ENCODE results near the gene SLC46A3.
"Not testable (repeated sequence)": the region's sequence is repeated elsewhere in the genome, so short reads cannot be mapped to it uniquely, and the experiment has no call there.

The SLC46A3 gene

GRCh38 chr13:28718543-28719226 is at the start of gene SLC46A3:
Gene SLC46A3 (minus strand): TSS chr13:28718970. CDS start chr13:28717998, 972 bp downstream.
- DNase-seq, result peak; percentile 99

GRCh38 chr13:28763887-28764286 is 45.1 kb upstream of the SLC46A3 start:
- no peak for DNase-seq

DNA sequence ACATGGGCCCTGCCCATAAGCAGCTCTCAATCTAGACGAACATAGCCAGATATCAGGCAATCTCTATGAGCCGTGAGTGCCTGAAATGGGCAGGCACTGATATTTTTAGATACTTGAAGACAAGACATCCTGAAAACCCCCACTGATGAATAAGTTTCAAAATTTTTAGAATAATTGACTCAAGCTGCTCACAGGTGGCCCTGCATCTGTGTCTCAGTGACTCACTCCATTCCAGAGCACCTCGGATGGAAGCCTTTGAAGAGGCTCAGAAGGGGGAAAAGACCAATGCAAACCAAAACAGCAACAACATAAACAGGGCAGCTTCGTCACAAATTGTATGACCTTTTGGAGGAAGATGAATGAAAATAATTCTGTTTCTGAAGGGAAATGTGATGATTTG is 42.8 kb upstream of the SLC46A3 start:
- no peak for DNase-seq

- DNase-seq, result no peak
Observed at GRCh38 chr13:28755546-28755870, 36.7 kb upstream of the SLC46A3 start.

DNA sequence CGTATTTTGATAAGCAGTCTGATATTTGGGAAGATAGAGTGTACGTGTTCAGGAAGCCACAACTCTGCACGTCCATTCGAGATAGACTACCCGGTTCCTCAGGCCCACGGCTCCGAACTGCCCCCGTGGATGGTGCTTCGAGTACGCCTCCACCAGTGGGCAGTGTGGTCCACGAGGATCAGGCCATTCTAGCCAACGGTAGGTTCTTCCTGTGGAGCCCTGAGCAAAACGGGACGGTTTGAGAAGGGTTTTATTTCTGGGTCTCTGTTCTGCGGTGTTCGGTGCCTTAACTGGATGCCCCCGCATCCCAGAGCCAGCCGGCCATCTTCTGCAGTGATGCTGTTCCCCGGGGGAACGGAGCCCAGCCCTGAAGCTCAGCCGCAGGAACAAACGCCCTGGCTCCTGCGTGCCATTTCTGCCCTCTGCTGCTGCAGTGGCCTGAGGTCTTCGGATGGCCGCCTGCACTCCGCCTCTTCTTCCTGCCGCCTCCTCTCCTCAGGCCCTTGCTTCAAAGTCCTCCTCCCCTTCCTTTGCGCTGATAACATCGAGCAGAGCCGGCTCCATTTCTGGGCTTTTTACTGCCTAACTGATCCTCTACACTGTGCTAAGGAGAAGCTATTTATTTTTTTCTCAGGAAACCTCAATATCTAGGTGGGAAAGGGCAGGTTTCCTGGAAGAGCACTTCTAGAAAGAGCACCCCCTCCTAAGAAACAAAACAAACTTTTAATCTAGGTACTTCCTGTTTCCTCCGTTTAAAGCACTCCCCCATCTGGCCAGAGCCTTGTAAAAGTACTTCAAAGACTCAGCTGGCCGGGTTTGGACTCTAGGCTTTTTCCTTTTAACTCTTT is 36.2 kb upstream of the SLC46A3 start:
- no peak for DNase-seq

DNA sequence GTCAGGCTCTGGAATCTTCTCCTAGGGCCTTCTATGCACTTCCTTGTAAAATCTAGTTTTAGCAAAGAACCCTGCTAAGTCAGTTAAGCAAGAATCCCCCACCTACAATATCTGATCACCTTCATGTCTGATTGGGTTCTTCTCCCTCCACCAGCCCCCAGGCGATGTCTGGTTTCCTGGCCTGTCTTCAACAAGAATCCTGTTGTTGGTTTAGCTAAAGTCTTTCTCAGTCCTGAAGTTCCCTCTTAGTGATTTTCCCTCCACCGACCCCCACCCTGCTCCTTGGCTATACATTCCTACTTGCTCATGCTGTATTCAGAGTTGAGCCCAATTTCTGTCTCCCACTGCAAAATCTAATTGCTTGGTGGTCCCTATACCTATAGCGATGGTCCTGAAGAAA is 35.2 kb upstream of the SLC46A3 start:
- no peak for DNase-seq

DNA sequence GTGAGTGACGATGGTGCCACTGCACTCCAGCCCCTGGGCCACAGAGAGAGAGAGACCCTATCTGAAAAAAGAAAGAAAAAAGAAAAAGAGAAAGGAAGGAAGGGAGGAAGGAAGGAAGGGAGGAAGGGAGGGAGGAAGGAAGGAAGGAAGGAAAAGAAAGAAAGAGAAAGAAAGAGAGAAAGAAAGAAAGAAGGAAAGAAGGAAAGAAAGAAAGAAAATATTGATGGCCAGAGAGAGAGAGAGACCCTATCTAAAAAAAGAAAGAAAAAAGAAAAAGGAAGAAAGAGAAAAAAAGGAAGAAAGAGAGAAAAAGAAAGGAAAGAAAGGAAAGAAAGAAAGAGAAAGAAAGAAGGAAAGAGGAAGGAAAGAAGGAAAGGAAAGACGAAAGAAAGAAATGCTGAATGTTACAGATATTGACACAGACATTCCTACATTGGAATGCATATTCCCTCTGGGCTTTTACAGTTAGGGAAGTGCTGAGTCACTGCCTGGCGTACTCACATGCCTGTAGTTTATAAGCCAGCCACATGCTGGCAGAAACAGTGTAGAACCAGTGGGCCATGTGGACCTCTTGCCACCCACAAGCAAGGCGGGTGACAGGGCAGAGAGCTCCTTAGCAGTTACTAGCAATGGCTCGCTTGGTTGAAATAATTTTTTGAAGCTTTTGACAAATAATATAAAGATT is 34.6 kb upstream of the SLC46A3 start:
- DNase-seq, result no peak

DNA sequence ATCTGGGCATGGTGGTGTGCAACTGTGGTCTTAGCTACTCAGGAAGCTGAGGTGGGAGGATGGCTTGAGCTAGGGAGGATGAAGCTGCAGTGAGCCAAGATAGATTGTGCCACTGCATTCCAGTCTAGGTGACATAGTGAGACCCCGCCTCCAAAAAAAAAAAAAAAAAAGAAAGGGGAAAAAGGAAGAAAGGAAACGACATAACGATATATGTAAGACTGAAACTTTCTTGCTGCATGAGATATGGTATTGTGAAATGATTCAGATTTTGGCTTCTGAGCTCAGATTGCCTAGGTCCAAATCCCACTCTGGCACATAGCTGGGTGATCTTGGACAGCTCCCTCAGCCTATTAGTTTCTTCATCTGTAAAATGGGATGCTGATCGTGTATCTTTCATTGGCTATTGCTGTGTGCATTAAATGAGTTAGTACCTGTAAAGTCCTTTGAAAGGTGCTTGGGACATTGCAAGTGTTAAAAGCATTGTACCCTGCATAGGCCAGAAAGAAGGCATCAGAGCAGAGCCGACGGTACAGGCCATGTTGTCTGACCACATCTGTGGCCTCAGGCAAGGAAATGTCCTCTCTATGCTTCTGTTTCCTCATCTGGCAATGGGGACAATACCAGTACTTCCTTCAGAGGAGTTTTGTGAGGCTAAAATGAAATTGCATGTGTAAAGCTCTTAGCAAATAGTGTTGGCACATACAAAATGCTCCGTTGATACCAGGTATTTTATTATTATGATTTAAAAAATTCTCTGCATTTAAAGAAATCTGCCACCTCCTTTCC is 32.6 kb upstream of the SLC46A3 start:
- DNase-seq, result no peak

GRCh38 chr13:28750187-28751045 is 31.6 kb upstream of the SLC46A3 start:
- no peak for DNase-seq

- no peak for DNase-seq
Observed at GRCh38 chr13:28747851-28748250, 29.1 kb upstream of the SLC46A3 start.

DNA sequence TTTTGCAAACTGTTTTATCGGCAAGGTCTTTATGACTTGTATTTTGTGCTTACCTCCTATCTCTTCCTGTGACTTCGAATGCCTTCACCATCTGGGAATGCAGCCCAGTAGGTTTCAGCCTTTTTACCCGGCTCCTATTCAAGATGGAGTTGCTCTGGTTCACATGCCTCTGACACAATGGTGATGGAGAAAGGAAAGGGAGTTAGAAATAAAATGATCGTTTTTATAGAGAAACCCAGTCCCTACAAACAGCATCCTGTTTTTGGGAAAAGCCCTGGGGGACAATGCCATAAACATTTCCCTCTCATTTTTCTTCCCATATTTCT is 27.5 kb upstream of the SLC46A3 start:
- DNase-seq, result no peak

DNA sequence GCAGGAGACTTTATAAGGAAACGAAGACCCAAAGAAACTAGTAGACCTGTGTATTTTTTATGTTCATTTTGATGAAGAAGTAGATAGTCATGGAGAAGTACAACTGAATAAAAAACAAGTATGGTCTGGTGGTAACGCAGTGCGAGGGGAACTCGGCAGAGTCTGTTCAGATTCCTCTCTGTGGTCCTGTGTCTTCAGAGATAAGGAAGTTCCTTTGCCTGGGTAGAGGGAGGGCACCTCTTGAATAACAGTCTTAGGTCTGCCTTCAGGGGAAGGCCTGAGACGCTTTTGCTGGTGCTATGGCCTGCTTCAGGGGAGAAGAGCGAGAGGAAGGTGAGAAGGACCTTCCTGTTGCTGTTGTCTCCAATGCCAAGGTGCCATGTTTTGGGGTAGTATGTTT is 25.9 kb upstream of the SLC46A3 start:
- DNase-seq, result no peak

DNA sequence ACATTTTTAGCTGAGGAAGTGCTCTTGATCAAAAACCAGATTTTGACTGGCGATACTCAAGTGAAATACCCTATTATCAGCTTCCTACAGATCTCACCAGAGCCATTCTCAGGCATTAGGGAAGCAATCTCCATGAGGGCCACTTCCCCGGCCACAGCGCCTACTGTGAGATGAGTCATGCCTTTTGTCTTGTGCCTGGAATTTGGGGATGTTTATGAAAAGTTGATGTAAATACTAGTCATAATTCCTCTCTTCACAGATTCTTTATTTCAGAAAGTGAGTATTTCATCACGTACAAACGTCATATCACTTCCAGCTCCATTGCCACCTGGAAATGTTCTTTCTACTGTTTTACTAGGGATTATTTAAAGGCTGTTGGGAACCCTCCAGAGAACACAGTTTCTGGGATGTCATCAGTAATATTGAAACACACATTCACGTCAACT is 25.3 kb upstream of the SLC46A3 start:
- no peak for DNase-seq

DNA sequence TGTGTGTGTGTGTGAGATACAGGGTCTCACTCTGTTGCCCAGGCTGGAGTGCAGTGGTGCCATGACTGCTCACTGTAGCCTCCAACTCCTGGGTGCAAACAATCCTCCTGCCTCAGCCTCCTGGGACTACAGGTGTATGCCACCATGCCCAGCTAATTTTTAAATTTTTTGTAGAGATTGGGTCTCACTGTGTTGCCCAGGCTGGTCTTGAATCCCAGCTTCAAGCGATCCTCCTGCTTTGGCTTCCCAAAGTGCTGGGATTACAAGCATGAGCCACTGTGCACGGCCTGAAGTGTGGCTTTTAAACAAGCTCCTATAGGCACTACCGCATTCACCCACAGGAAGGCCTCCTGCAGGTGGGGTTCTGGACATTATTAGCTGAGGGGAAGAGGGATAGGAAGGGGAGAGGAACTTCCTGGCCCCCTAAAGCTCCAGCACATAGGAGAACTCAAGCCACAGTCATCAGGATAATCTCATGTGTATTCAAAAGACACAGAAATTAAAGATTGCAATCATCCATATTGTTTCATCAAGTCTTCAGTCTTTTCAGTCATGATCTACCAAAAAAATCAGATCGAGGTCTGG is 24.8 kb upstream of the SLC46A3 start:
- no peak for DNase-seq

DNA sequence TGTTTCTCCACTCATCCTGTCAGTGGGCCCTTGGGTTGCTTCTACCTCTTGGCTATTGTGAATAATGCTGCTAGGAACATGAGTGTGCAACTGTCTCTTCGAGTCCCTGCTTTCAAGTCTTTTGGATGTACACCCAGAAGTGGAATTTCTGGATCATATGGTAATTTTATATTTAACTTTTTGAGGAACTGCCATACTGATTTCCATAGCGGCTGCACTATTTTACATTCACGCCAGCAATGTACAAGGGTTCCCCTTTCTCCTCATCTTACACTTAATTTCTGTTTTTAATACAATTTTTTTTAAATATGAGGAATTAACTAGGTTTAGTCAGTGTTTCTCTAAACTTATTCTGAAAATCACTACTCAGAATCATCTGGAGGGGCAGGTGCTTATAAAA is 24.2 kb upstream of the SLC46A3 start:
- no peak for DNase-seq

- DNase-seq, result not testable (repeated sequence)
Observed at GRCh38 chr13:28742445-28742844, 23.7 kb upstream of the SLC46A3 start.

GRCh38 chr13:28741084-28741491 is 22.3 kb upstream of the SLC46A3 start:
- DNase-seq, result no peak

DNA sequence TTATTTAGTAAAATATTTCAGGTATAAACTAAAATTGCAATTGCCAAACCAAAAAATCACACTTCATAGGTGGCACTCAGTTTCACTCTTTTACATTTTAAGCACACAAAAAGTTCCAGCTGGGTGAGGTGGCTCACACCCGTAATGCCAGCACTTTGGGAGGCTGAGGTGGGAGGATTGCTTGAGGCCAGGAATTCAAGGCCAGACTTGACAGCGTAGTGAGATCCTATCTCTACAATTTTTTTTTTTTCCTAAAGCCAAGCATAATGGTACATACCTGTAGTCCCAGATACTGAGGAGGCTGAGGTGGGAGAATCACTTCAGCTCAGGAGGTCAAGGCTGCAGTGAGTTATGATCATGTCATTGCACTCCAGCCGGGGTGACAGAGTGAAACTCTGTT is 20.6 kb upstream of the SLC46A3 start:
- no peak for DNase-seq

DNA sequence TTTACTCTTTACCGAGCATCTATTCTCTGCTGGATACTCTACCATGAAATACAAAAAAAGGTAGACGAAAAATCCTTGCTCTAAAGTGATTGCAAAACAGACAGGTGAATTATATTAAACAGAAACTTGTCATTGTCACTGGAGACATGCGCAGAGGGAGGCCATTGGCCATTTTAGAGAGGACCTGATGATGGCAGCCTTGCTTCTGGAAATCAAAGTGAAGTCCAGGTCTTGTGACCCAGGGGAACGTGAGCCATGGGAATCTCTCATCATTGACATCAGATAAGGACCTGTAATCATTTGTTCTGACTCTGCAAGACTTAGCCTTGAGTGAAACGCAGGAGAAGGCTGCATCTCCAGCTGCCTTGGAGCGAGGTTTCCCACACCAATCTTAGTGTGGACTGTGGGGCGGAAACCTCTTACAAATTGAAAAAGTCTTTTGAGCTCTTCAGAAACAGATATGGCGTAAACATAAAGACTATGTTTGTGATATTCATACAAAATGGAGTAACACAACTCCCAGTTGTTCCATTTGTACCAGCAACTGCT is 16.8 kb upstream of the SLC46A3 start:
- DNase-seq, result no peak

DNA sequence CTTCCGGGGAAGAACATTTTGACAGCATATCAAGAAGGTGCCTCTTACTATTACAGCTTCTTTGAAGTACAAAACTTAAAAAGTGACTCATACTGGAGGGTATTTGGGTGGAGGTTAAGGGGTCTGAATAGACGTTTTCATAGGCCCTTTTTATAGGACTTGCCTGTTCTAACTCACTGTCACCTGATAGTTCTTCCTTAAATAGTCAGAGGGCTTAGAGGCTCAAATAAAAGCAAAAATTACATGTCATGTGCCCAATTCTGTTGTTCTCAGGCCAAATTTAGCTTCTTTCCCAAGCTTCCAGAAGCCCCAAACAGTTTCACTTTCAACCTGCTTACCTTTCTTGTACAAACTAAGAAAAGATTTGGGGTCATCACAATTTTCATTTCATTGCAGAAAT is 16.1 kb upstream of the SLC46A3 start:
- no peak for DNase-seq

GRCh38 chr13:28730762-28731161 is 12.0 kb upstream of the SLC46A3 start:
- no peak for DNase-seq

DNA sequence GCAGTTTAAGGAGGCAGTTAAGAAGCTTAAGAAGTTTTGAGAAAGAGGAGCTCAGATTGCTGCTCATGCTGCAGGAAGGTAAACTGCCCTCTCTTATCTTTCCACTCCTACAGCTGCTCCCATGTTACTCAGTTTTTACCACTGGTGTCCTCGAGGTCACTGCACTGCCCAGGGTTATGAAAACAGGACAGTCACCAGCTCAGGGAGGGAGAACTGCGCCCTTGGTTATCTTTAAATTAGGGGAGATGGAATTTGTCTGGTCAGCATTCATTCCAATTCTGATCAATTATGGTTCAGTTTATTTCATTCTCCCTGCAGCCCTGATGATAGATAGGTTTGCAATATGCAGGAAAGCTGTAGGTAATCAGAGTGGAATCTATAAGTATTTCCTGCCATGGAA is 10.8 kb upstream of the SLC46A3 start:
- no peak for DNase-seq

Measured in activated effector memory CD4-positive, alpha-beta T cell treated with anti-CD3 and anti-CD28 coated beads, Interleukin-2, amount 50 U/mL, for 16 hours (primary cell).